K562 (cell line): ENCODE results near the gene INSL3. TPM values are rescaled to one million over a fixed set of nuclear protein-coding genes. Genes with fewer than 3 reads are reported as not detected.

Source experiments
- ATAC-seq: fragments of 200-7000 bp; cut with Tn5 transposase; 3 replicates; pipeline ENCODE4 v1.9.1; 2020; ENCODE audit warnings: moderate library complexity
- BruUV-seq: library from RNA; stranded (reverse); fragments of 400-500 nt; replicated peaks from 2 replicates; lab custom pipeline; 2021; lab: Mats Ljungman, UMichigan
- CTCF ChIA-PET: fragments of 300-600 bp; formaldehyde crosslinking; extraction: SDS; loops from one replicate; lab custom pipeline; 2021; ENCODE audit warnings: low intra/inter-chr PET ratio; lab: Yijun Ruan, JAX
- POLR2A ChIA-PET: fragments of 300-600, 350-650 bp; sonication (Branson Sonifier 250); formaldehyde crosslinking; extraction: SDS; loops from one replicate; lab custom pipeline; 2021; ENCODE audit warnings: antibody characterized with exemption, inconsistent platforms; lab: Yijun Ruan, JAX
- DNase-seq, 4 experiments: peaks; one replicate each; pipeline versions ENCODE4 v3.0.0 to v3.0.0-alpha.2; 2011 to 2018; ENCODE audit warnings: low spot score in 3 of 4, mixed read lengths in 3 of 4; ENCODE audit errors: extremely low read depth in 1 of 4
- FAIRE-seq: peaks from 2 replicates; lab custom pipeline; 2011; peaks lifted over from hg19 to GRCh38; lab: Jason Lieb, UNC
- H2AFZ ChIP-seq: 2 replicates; pipeline ENCODE4 v1.6.0; 2011; ENCODE audit warnings: low read depth, low read length, control low read depth, inconsistent platforms
- H3K27ac ChIP-seq: fragments of 200-600 bp; 3 replicates; pipeline ENCODE4 v1.8.0; 2011; ENCODE audit warnings: low read depth, mild to moderate bottlenecking, control low read depth, inconsistent platforms, low read length, moderate library complexity, mixed read lengths; ENCODE audit errors: extremely low read depth
- H3K27me3 ChIP-seq, 2 experiments: fragments of 300-600 bp in 1 of 2; 2 replicates in 1 of 2; 3 replicates in 1 of 2; pipeline versions ENCODE4 v1.6.0 to v1.8.0; 2011; ENCODE audit warnings: inconsistent platforms in 2 of 2, low read length in 2 of 2, mild to moderate bottlenecking in 1 of 2, mixed read lengths in 1 of 2, moderate library complexity in 1 of 2; ENCODE audit not compliant: control insufficient read depth in 2 of 2, insufficient read depth in 2 of 2
- H3K36me3 ChIP-seq: fragments of 300-600 bp; 3 replicates; pipeline ENCODE4 v1.8.0; 2011; ENCODE audit warnings: mild to moderate bottlenecking, low read length, inconsistent platforms; ENCODE audit not compliant: control insufficient read depth, insufficient read depth
- H3K4me1 ChIP-seq, 2 experiments: fragments of 200-600 bp in 1 of 2; replicated peaks in 1 of 2; 2 replicates in 1 of 2; 3 replicates in 1 of 2; pipeline versions ENCODE4 v1.5.1 to v1.8.0; 2011; ENCODE audit warnings: inconsistent platforms in 2 of 2, low read length in 2 of 2, mild to moderate bottlenecking in 1 of 2, mixed read lengths in 1 of 2, moderate library complexity in 1 of 2; ENCODE audit not compliant: control insufficient read depth in 2 of 2, insufficient read depth in 2 of 2
- H3K4me2 ChIP-seq: 2 replicates; pipeline ENCODE4 v1.6.1; 2011; ENCODE audit warnings: low read length, control low read depth, inconsistent platforms, mixed read lengths; ENCODE audit not compliant: insufficient read depth
- H3K4me3 ChIP-seq: fragments of 200-600 bp; sonication (generic), shearing (Covaris generic); 2 replicates; pipeline ENCODE4 v1.5.1; 2016; ENCODE audit warnings: control low read depth, inconsistent platforms
- H3K79me2 ChIP-seq: fragments of 200-600 bp; 3 replicates; pipeline ENCODE4 v1.8.0; 2011; ENCODE audit warnings: low read length, inconsistent platforms; ENCODE audit not compliant: control insufficient read depth, insufficient read depth
- H3K9ac ChIP-seq, 2 experiments: 2 replicates each; pipeline versions ENCODE4 v1.6.0 to v1.6.1; 2011; ENCODE audit warnings: low read depth in 2 of 2, low read length in 2 of 2, control low read depth in 1 of 2, inconsistent platforms in 1 of 2, mild to moderate bottlenecking in 1 of 2, mixed read lengths in 1 of 2; ENCODE audit not compliant: insufficient read depth in 1 of 2
- H3K9me1 ChIP-seq: one replicate; pipeline ENCODE4 v1.6.0; 2011; ENCODE audit warnings: inconsistent platforms, mild to moderate bottlenecking, low read length, moderate library complexity; ENCODE audit not compliant: control insufficient read depth, insufficient read depth
- H3K9me3 ChIP-seq: replicated peaks from 2 replicates; pipeline ENCODE4 v1.5.1; 2011; ENCODE audit warnings: low read depth, low read length, inconsistent platforms; ENCODE audit not compliant: control insufficient read depth, insufficient read depth
- H4K20me1 ChIP-seq: replicated peaks from 2 replicates; pipeline ENCODE4 v1.6.1; 2011; ENCODE audit warnings: low read length, inconsistent platforms, mixed read lengths; ENCODE audit not compliant: control insufficient read depth, insufficient read depth
- ILF3 ChIP-seq: fragments of 450-650 bp; IDR thresholded peaks from 2 replicates; pipeline ENCODE4 v1.6.1; 2018; ENCODE audit warnings: antibody characterized with exemption, mild to moderate bottlenecking, moderate library complexity, borderline replicate concordance
- KLF6 ChIP-seq: fragments of 250-450 bp; sonication (Bioruptor Pico); IDR thresholded peaks from 2 replicates; pipeline ENCODE4 v1.4.0; 2020; ENCODE audit warnings: mild to moderate bottlenecking, moderate library complexity, borderline replicate concordance
- PBX2 ChIP-seq, 2 experiments: IDR thresholded peaks in 1 of 2; conservative IDR thresholded peaks in 1 of 2; 2 replicates each; pipeline ENCODE4 v1.6.1; 2016; ENCODE audit warnings: low read depth in 2 of 2, mild to moderate bottlenecking in 1 of 2, missing compliant biosample characterization in 1 of 2, missing genetic modification characterization in 1 of 2, moderate library complexity in 1 of 2
- ZNF121 ChIP-seq: sonication (generic); formaldehyde crosslinking; conservative IDR thresholded peaks from 2 replicates; pipeline ENCODE4 v1.8.0; 2022; ENCODE audit warnings: missing genetic modification reagents
- ZNF277 ChIP-seq: fragments of 250-450 bp; sonication (Bioruptor Pico); IDR thresholded peaks from 2 replicates; pipeline ENCODE4 v1.8.0; 2022; ENCODE audit warnings: inconsistent platforms, mild to moderate bottlenecking, moderate library complexity, borderline replicate concordance
- ZNF324 ChIP-seq: fragments of 250-450 bp; sonication (Bioruptor Pico); IDR thresholded peaks from 2 replicates; pipeline ENCODE4 v1.4.0; 2020; ENCODE audit warnings: mild to moderate bottlenecking
- WGBS: fragments of 100-300 bp; shearing (Covaris generic); methylation state at CpG from one replicate; pipeline ENCODE4 v1.1.6; 2016; ENCODE audit warnings: low coverage, mixed read lengths; ENCODE audit not compliant: insufficient coverage; ENCODE audit errors: missing lambda C conversion rate; 5-methylcytosine and 5-hydroxymethylcytosine counted together
- in situ Hi-C: fragments of 300-500 bp; cut with MboI; formaldehyde crosslinking; loops from 4 replicates; pipeline ENCODE4 v1.15.0; 2018; ENCODE audit warnings: inconsistent platforms, mixed read lengths
- intact Hi-C: fragments of 100-400 bp; cut with micrococcal nuclease; formaldehyde crosslinking; loops from 2 replicates; pipeline ENCODE4 v1.14.2; 2022
- polyA plus RNA-seq, 8 experiments: library from polyadenylated mRNA; depleted of rRNA in 4 of 8; stranded (reverse) in 5 of 8; unstranded in 3 of 8; fragments of >200 nt; fragmentation: Nextera tagmentation in 2 of 8; fragmentation: Illumina TruSeq in 1 of 8; extraction: Ambion mirVana in 2 of 8; extraction: Trizol in 1 of 8; gene quantifications; 2 replicates each; pipeline versions ENCODE4 v1.2.1 to v1.2.3, GENCODE V29; 2011 to 2014; ENCODE audit warnings: inconsistent platforms in 1 of 8, missing spikeins in 1 of 8
- total RNA-seq, 7 experiments: library from RNA; depleted of rRNA in 6 of 7; stranded (reverse); fragments of >200 nt in 6 of 7; fragmentation: Illumina TruSeq in 2 of 7; extraction: Trizol in 2 of 7; gene quantifications; 2 replicates each; pipeline versions ENCODE4 v1.2.1 to v1.2.3, GENCODE V29; 2011 to 2021; ENCODE audit warnings: low replicate concordance in 1 of 7

The INSL3 gene
- total and polyA plus RNA-seq, 9 of the 15 experiments (the other 6 are each of a cell fraction or from before 2014, with no cell fraction given): not detected

- no peak overlapping the region for H2AFZ ChIP-seq
- POLR2A ChIA-PET: interaction anchor here (0.5 to 1.1 kb wide), 2 partner anchors 18 to 90 kb away, joined by 3 read pairs; no protein-coding TSS in a partner anchor
- in situ Hi-C loops: no loop called here
- H4K20me1 ChIP-seq: no peaks in the 10 kb centered on the region
- WGBS: 12% methylated on average over 6 of the region's 6 CpGs
- H3K36me3 ChIP-seq: no peaks in the 10 kb centered on the region
- no peaks in the 10 kb centered on the region for H3K79me2 ChIP-seq
- H3K4me3 ChIP-seq: no peak overlapping the region
- no peak for DNase-seq
- H3K9ac ChIP-seq: peak overlapping the region in 1 of 2 experiments; percentile 71; a peak in 1 of 4 replicates
- H3K4me2 ChIP-seq: no peak overlapping the region
- no peak for TF ChIP-seq ZNF277
- TF ChIP-seq KLF6: no peak
- TF ChIP-seq PBX2 (CRISPR knock-in tag; IDR thresholded peaks at IDR 0.05; ENCODE audit: low read depth): no peak
- TF ChIP-seq PBX2 (tag; conservative IDR thresholded peaks at IDR 0.05; ENCODE audit: low read depth): no peak
- TF ChIP-seq ILF3: no peak
- TF ChIP-seq ZNF121 (CRISPR knock-in tag): peak; percentile 59; the same call in 1 of the 2 replicates
- no peak for TF ChIP-seq ZNF324
- TF ChIP-seq, all 486 proteins: peak for 1
- H3K9me1 ChIP-seq: no peaks in the 10 kb centered on the region
- no peak for ATAC-seq
- intact Hi-C loops: no loop called here
- peaks cover 15 to 26% of the 10 kb centered on the region in 2 experiments; a peak in 4 of 5 replicates for H3K4me1 ChIP-seq
- H3K27me3 ChIP-seq: peaks cover 4 to 24% of the 10 kb centered on the region in 2 experiments; a peak in 3 of 5 replicates
- CTCF ChIA-PET: no interaction called here
- no peak overlapping the region for H3K27ac ChIP-seq
- FAIRE-seq: no peak
- H3K9me3 ChIP-seq: no peaks in the 10 kb centered on the region
- no TSS peak for BruUV-seq
These were observed 25.1 kb downstream of the INSL3 start for GRCh38 chr19:17796013-17796837.
